CD4-positive, CD25-positive, alpha-beta regulatory T cell (primary cell): Measurements from ENCODE around the gene FBXO44. TPM values are rescaled to one million over a fixed set of nuclear protein-coding genes. Genes with fewer than 3 reads are reported as not detected.

Source experiments
- ATAC-seq, 2 donors: fragments of 150-1000 bp; cut with Tn5 transposase; one replicate each; pipeline ENCODE4 v1.10.0; 2021; ENCODE audit warnings: low read depth in 2 of 2, moderate number of reproducible peaks in 2 of 2, moderate library complexity in 1 of 2
- DNase-seq, 3 donors: peaks; one replicate each; pipeline versions ENCODE4 v3.0.0 to v3.0.0-alpha.2; 2012 to 2022; ENCODE audit warnings: mixed read lengths in 1 of 3
- H3K27ac ChIP-seq: one replicate; pipeline ENCODE4 v1.7.0; 2013; ENCODE audit warnings: mild to moderate bottlenecking, low read length; ENCODE audit not compliant: insufficient read depth, poor library complexity, severe bottlenecking
- H3K27me3 ChIP-seq: one replicate; pipeline ENCODE4 v1.7.0; 2013; ENCODE audit warnings: low read length; ENCODE audit not compliant: control insufficient read depth, insufficient read depth
- H3K36me3 ChIP-seq: one replicate; pipeline ENCODE4 v1.7.0; 2013; ENCODE audit warnings: mild to moderate bottlenecking, low read length, moderate library complexity; ENCODE audit not compliant: control insufficient read depth, insufficient read depth
- H3K4me1 ChIP-seq: 2 replicates; pipeline ENCODE4 v1.7.0; 2013; ENCODE audit warnings: mild to moderate bottlenecking, low read length; ENCODE audit not compliant: insufficient read depth, control insufficient read depth, poor library complexity, severe bottlenecking
- H3K4me3 ChIP-seq: one replicate; pipeline ENCODE4 v1.7.0; 2013; ENCODE audit warnings: low read depth, mild to moderate bottlenecking, low read length, moderate library complexity
- H3K9me3 ChIP-seq, 2 experiments: 1 replicate in 1 of 2; 2 replicates in 1 of 2; pipeline ENCODE4 v1.7.0; 2013; ENCODE audit warnings: low read length in 2 of 2, mild to moderate bottlenecking in 1 of 2, moderate library complexity in 1 of 2; ENCODE audit not compliant: control insufficient read depth in 2 of 2
- H3K27ac Mint-ChIP-seq, 3 donors: one replicate each; pipeline ENCODE4 v1.8.0; 2020 to 2022; ENCODE audit warnings: mild to moderate bottlenecking in 3 of 3, mixed read lengths in 3 of 3, moderate library complexity in 2 of 3
- H3K27me3 Mint-ChIP-seq: one replicate; pipeline ENCODE4 v1.8.0; 2022; ENCODE audit warnings: mild to moderate bottlenecking, mixed read lengths
- H3K36me3 Mint-ChIP-seq: one replicate; pipeline ENCODE4 v1.8.0; 2020; ENCODE audit warnings: mixed read lengths
- H3K4me1 Mint-ChIP-seq, 4 donors: one replicate each; pipeline ENCODE4 v1.8.0; 2020 to 2022; ENCODE audit warnings: mixed read lengths in 4 of 4, mild to moderate bottlenecking in 1 of 4
- H3K4me3 Mint-ChIP-seq, 4 donors: one replicate each; pipeline ENCODE4 v1.8.0; 2020 to 2022; ENCODE audit warnings: mild to moderate bottlenecking in 4 of 4, mixed read lengths in 4 of 4, moderate library complexity in 3 of 4
- H3K9me3 Mint-ChIP-seq, 7 donors: one replicate each; pipeline ENCODE4 v1.8.0; 2020 to 2022; ENCODE audit warnings: mixed read lengths in 7 of 7, mild to moderate bottlenecking in 3 of 7, moderate library complexity in 2 of 7
- polyA plus RNA-seq, 4 donors: library from polyadenylated mRNA; unstranded; fragments of 300-500 nt; fragmentation: Illumina TruSeq; gene quantifications; one replicate each; pipeline ENCODE4 v1.2.3, GENCODE V29; 2021
- total RNA-seq: library from RNA; stranded (reverse); gene quantifications from one replicate; pipeline ENCODE4 v1.2.3, GENCODE V29; 2022

FBXO44 gene
- total and polyA plus RNA-seq, 5 donors from 2014 or later, result 5.5 to 43.7 (median 9.3) TPM

- no peaks in the 10 kb centered on the region for H3K9me3 Mint-ChIP-seq
- H3K36me3 ChIP-seq, result peaks cover 21% of the 10 kb centered on the region
- H3K4me1 ChIP-seq, result peaks cover 4% of the 10 kb centered on the region
- H3K36me3 Mint-ChIP-seq, result peaks cover 7% of the 10 kb centered on the region
- no peaks in the 10 kb centered on the region for H3K27me3 ChIP-seq
- H3K9me3 ChIP-seq, result no peaks in the 10 kb centered on the region
- no peak overlapping the region for H3K4me3 Mint-ChIP-seq
- peaks cover 0 to 18% (median 6%) of the 10 kb centered on the region in 4 donors for H3K4me1 Mint-ChIP-seq
- H3K27ac Mint-ChIP-seq, result peak overlapping the region in 1 of 3 donors; percentile 9
- no peak for ATAC-seq
- DNase-seq, result no peak
- no peak overlapping the region for H3K4me3 ChIP-seq
- H3K27me3 Mint-ChIP-seq, result no peaks in the 10 kb centered on the region
- no peak overlapping the region for H3K27ac ChIP-seq
These were observed 20.6 kb downstream of the FBXO44 start for GRCh38 chr1:11675325-11675724.

DNA sequence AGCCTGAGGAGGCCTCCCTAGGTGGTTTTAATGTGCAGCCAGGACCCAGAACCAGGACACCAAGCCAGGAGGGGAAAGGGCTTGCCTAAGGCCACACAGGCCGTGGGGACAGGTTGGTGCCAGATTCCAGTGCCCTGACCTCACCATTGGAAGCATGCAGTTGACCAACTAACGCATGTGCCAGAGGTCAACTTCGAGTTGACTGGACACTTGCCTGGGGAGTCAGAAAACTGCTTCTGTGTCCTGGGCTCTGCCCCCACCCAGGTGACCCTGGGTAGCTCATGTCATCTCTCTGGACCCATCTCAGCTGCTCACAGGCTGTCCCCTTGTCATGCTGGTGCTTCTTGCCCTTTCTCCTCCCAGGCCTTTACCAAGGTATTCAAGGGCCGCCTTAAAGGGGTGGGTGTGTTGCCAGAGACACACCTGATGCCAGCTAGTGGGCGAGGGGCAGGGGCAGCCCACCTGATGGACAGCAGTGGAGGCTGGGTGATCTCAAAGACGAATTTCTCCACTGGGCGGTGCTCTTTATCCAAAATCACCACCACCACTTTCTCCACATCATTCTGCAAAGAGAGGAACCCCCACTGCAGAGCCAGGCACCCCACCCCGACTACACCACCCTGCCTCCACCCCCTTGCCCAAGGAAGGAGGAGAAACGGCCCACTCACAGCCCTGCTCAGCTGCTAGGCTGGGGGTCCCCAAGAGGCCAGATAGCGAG, 21.9 kb downstream of the FBXO44 start:
- no peaks in the 10 kb centered on the region for H3K27me3 Mint-ChIP-seq
- ATAC-seq (no peak), DNase-seq (no peak)
- no peaks in the 10 kb centered on the region for H3K9me3 ChIP-seq
- no peaks in the 10 kb centered on the region for H3K27me3 ChIP-seq
- peaks cover 0 to 21% (median 6%) of the 10 kb centered on the region in 4 donors for H3K4me1 Mint-ChIP-seq
- peaks cover 11% of the 10 kb centered on the region for H3K4me1 ChIP-seq
- no peaks in the 10 kb centered on the region for H3K9me3 Mint-ChIP-seq
- H3K4me3 ChIP-seq, result no peak overlapping the region
- no peak overlapping the region for H3K27ac Mint-ChIP-seq
- peak overlapping the region in 1 of 4 donors; percentile 27 for H3K4me3 Mint-ChIP-seq
- H3K36me3 ChIP-seq, result peaks cover 18% of the 10 kb centered on the region
- H3K36me3 Mint-ChIP-seq, result peaks cover 7% of the 10 kb centered on the region
- H3K27ac ChIP-seq, result no peak overlapping the region

- Histone ChIP-seq H3K4me3 (no peak overlapping the region), H3K36me3 (peaks cover 15% of the 10 kb centered on the region), H3K27me3 (no peaks in the 10 kb centered on the region), H3K27ac (no peak overlapping the region), H3K9me3 (no peaks in the 10 kb centered on the region), H3K4me1 (peaks cover 17% of the 10 kb centered on the region)
- no peak for ATAC-seq
- H3K27me3 Mint-ChIP-seq, result no peaks in the 10 kb centered on the region
- no peak for DNase-seq
- H3K4me1 Mint-ChIP-seq, result peaks cover 0 to 26% (median 8%) of the 10 kb centered on the region in 4 donors
- H3K4me3 Mint-ChIP-seq, result peak overlapping the region; percentile 0 to 97 (median 60)
- peak overlapping the region in 1 of 3 donors; percentile 3 for H3K27ac Mint-ChIP-seq
- peaks cover 4% of the 10 kb centered on the region for H3K36me3 Mint-ChIP-seq
- no peaks in the 10 kb centered on the region for H3K9me3 Mint-ChIP-seq
These were observed 23.8 kb downstream of the FBXO44 start for GRCh38 chr1:11678442-11678841.

GRCh38 chr1:11680270-11681070, 25.8 kb downstream of the FBXO44 start:
- no peaks in the 10 kb centered on the region for H3K9me3 Mint-ChIP-seq
- peak overlapping the region; percentile 80 to 97 (median 90) for H3K4me3 Mint-ChIP-seq
- peaks cover 3% of the 10 kb centered on the region for H3K36me3 Mint-ChIP-seq
- DNase-seq, result no peak
- H3K9me3 ChIP-seq, result no peaks in the 10 kb centered on the region
- ATAC-seq, result peak in 1 of 2 donors; percentile 2
- H3K4me1 Mint-ChIP-seq, result peaks cover 0 to 26% (median 8%) of the 10 kb centered on the region in 4 donors
- H3K27me3 Mint-ChIP-seq, result no peaks in the 10 kb centered on the region
- H3K4me3 ChIP-seq, result peak overlapping the region; percentile 72
- peak overlapping the region; percentile 67 for H3K27ac ChIP-seq
- H3K4me1 ChIP-seq, result peaks cover 17% of the 10 kb centered on the region
- H3K27ac Mint-ChIP-seq, result peak overlapping the region in 2 of 3 donors; percentile 71 to 93
- H3K36me3 ChIP-seq, result peaks cover 5% of the 10 kb centered on the region
- H3K27me3 ChIP-seq, result no peaks in the 10 kb centered on the region

GRCh38 chr1:11681071-11681771, 26.5 kb downstream of the FBXO44 start, which contains the start of gene MAD2L2:
Gene MAD2L2 (minus strand): TSS chr1:11681148. CDS start chr1:11680601, 547 bp downstream.
- H3K9me3 Mint-ChIP-seq, result peaks cover 0 to 1% (median 0%) of the 10 kb centered on the region in 7 donors
- H3K9me3 ChIP-seq, result no peaks in the 10 kb centered on the region
- peak; percentile 92 to 93 for ATAC-seq

DNA sequence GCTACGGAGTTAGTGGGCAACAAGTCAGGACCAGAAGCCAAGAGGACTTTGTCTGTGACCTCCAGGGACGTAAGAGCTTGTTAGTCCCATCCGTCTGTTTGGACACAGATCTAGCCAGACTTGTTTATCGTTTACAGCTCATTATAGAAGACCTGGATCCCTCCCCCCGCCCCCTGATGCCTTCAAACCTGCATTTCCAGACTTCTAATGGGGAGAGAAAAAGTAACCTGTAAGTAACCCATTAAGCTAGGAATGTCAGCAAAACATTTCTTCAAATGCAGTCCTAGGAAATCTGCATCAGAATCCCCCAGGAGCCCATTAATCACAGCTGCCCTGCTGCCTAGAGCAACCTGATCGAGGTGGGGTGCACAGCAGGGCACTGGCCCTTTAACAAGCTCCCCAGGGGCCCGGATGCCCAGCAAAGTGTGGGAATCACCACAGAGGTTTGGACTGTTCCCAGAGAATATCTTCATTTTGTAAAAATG, 27.7 kb downstream of the FBXO44 start:
- H3K36me3 ChIP-seq, result no peaks in the 10 kb centered on the region
- Mint-ChIP-seq H3K27me3 (peaks cover 10% of the 10 kb centered on the region), H3K9me3 (peaks cover 0 to 1% (median 0%) of the 10 kb centered on the region in 7 donors), H3K36me3 (no peaks in the 10 kb centered on the region), H3K27ac (peak overlapping the region in 2 of 3 donors; percentile 56 to 94), H3K4me1 (peaks cover 0 to 26% (median 8%) of the 10 kb centered on the region in 4 donors), H3K4me3 (peak overlapping the region; percentile 38 to 97 (median 86))
- no peaks in the 10 kb centered on the region for H3K27me3 ChIP-seq
- ATAC-seq, result no peak
- H3K4me1 ChIP-seq, result peaks cover 17% of the 10 kb centered on the region
- no peak overlapping the region for H3K27ac ChIP-seq
- no peak overlapping the region for H3K4me3 ChIP-seq
- H3K9me3 ChIP-seq, result no peaks in the 10 kb centered on the region
- no peak for DNase-seq

More at GRCh38 chr1:11681071-11681771, 26.5 kb downstream of the FBXO44 start, which contains the start of gene MAD2L2:
- no peaks in the 10 kb centered on the region for H3K36me3 ChIP-seq
- H3K4me1 ChIP-seq, result peaks cover 17% of the 10 kb centered on the region
- H3K4me1 Mint-ChIP-seq, result peaks cover 0 to 26% (median 8%) of the 10 kb centered on the region in 4 donors
- H3K27ac Mint-ChIP-seq, result peak within 1 kb of the TSS; percentile 93 to 97 (median 94)
- peak within 1 kb of the TSS; percentile 73 for H3K4me3 ChIP-seq
- H3K36me3 Mint-ChIP-seq, result no peaks in the 10 kb centered on the region
- no peaks in the 10 kb centered on the region for H3K27me3 ChIP-seq
- DNase-seq, result peak; percentile 88 to 90 (median 89)
- H3K27ac ChIP-seq, result peak within 1 kb of the TSS; percentile 67
- H3K4me3 Mint-ChIP-seq, result peak within 1 kb of the TSS; percentile 95 to 98 (median 96)
- peaks cover 6% of the 10 kb centered on the region for H3K27me3 Mint-ChIP-seq

GRCh38 chr1:11682799-11683198, 28.1 kb downstream of the FBXO44 start:
- H3K4me3 Mint-ChIP-seq, result peak overlapping the region in 1 of 4 donors; percentile 47
- no peak overlapping the region for H3K27ac Mint-ChIP-seq
- peaks cover 12% of the 10 kb centered on the region for H3K27me3 Mint-ChIP-seq
- peaks cover 17% of the 10 kb centered on the region for H3K4me1 ChIP-seq
- H3K9me3 Mint-ChIP-seq, result peaks cover 0 to 1% (median 0%) of the 10 kb centered on the region in 7 donors
- no peak for DNase-seq
- H3K9me3 ChIP-seq, result no peaks in the 10 kb centered on the region
- ATAC-seq, result no peak
- H3K4me3 ChIP-seq, result no peak overlapping the region
- H3K27me3 ChIP-seq, result no peaks in the 10 kb centered on the region
- H3K27ac ChIP-seq, result no peak overlapping the region
- H3K4me1 Mint-ChIP-seq, result peaks cover 0 to 26% (median 8%) of the 10 kb centered on the region in 4 donors
- no peaks in the 10 kb centered on the region for H3K36me3 Mint-ChIP-seq
- H3K36me3 ChIP-seq, result no peaks in the 10 kb centered on the region
